Activated naive CD8-positive, alpha-beta T cell treated with anti-CD3 and anti-CD28 coated beads, Interleukin-2, amount 10 ng/mL, durations not matched to agents 7 days and 5 days (primary cell): ENCODE measurements around the gene CSH2. TPM values are rescaled to one million over a fixed set of nuclear protein-coding genes. Genes with fewer than 3 reads are reported as not detected.

Experiments used
- ATAC-seq: fragments of 150-1000 bp; cut with Tn5 transposase; one replicate; pipeline ENCODE4 v1.10.0; 2021; ENCODE audit warnings: low read depth, moderate library complexity
- POLR2A ChIA-PET: fragments of 350-600 bp; sonication (Branson Sonifier 250); formaldehyde crosslinking; loops from one replicate; lab custom pipeline; 2021; ENCODE audit warnings: antibody characterized with exemption; lab: Charles Lee
- DNase-seq: peaks from one replicate; pipeline ENCODE4 v3.0.0; 2021
- H3K27ac Mint-ChIP-seq: one replicate; pipeline ENCODE4 v1.8.0; 2022; ENCODE audit warnings: mild to moderate bottlenecking, mixed read lengths
- H3K27me3 Mint-ChIP-seq: one replicate; pipeline ENCODE4 v1.8.0; 2022; ENCODE audit warnings: mild to moderate bottlenecking, moderate library complexity, mixed read lengths
- H3K36me3 Mint-ChIP-seq: one replicate; pipeline ENCODE4 v1.8.0; 2021; ENCODE audit warnings: mild to moderate bottlenecking, mixed read lengths
- H3K4me1 Mint-ChIP-seq: one replicate; pipeline ENCODE4 v1.8.0; 2021; ENCODE audit warnings: mixed read lengths
- H3K4me3 Mint-ChIP-seq: one replicate; pipeline ENCODE4 v1.8.0; 2022; ENCODE audit warnings: mild to moderate bottlenecking, moderate library complexity, mixed read lengths
- H3K9me3 Mint-ChIP-seq: one replicate; pipeline ENCODE4 v1.8.0; 2021; ENCODE audit warnings: mixed read lengths
- total RNA-seq, 2 experiments: library from RNA; stranded (reverse); gene quantifications; one replicate each; pipeline ENCODE4 v1.2.3, GENCODE V29; 2021

The CSH2 gene
- total RNA-seq, 2 experiments from 2014 or later, result not detected

DNA sequence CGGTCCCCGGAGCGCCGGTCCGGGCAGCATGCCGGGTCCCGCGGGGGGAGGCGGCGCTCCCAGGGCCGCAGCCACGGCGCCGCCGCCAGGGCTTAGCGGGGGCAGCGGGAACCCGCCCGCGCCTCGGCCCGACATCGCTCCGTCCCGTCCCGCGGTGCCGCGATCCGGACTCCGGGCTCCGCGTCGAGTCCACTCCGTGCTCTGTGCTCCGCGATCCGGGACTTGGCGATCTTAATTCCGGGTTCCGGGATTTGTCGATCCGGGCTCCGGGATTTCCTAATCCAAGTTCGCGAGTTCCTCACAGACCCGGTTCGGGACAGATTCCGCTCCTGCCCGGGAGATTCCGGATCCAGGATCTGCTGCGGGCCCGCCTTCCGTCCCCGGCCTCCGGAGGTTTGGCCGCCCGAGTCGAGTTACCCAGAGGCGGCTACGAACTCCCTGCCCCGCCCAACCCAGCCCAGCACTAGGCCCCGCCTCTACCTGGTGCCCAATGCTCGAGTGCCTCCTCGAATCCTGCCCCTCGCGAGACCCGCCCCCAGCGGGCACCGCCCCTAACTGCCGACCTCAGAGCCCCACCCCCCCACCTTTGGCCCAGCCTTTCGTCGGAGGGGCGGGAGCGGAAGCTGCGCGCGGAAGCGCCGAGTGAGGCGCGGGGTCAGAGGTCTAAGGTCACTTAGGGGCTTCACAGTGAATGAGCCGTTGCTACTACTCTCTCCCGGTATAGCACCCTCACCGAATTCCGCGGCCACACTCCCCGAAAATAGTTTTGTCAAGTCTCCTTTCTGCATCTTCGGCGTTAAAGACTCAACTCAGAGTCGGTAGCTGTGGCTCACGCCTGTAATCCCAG lies 30.7 kb downstream of the CSH2 start, which contains the start of gene SMARCD2:
TSS of gene SMARCD2 (minus strand) at position 146 of the 847 bp plus-strand sequence. CDS start at position 135, 11 bp downstream.
- POLR2A ChIA-PET, result interaction anchor here (0.7 to 6.8 kb wide), 13 partner anchors 13 to 662 kb away, joined by 3 to 83 read pairs (median 4); partner anchors contain the start of genes CCDC47, DDX42, FTSJ3 and ICAM2
- Mint-ChIP-seq H3K4me3 (peak within 1 kb of the TSS; percentile 93), H3K4me1 (peaks cover 26% of the 10 kb centered on the region), H3K27me3 (peaks cover 2% of the 10 kb centered on the region), H3K9me3 (peaks cover 1% of the 10 kb centered on the region), H3K36me3 (no peaks in the 10 kb centered on the region), H3K27ac (peak within 1 kb of the TSS; percentile 95)
- peak; percentile 99 for DNase-seq
- peak; percentile 83 for ATAC-seq

DNA sequence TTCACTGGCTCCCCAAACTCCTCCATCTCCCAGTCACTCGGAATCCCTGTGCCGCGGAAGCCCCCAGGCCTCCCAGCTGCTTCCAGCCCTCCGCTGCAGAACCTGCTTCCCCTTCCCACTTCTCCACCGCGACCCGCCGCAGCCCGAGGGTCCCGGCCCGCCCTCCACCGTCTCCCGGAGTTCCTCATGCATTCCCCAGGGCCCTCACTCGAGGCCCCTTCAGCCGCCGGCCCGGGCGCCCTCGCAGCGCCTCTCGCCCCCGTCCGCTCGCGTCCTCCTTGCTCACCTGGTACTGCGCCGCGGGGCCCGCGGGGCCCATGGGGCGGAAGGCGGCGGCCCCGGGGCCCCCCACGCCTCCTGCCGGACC lies 31.3 kb downstream of the CSH2 start:
- Mint-ChIP-seq H3K36me3 (no peaks in the 10 kb centered on the region), H3K4me3 (peak overlapping the region; percentile 93), H3K4me1 (peaks cover 25% of the 10 kb centered on the region), H3K27ac (peak overlapping the region; percentile 95), H3K27me3 (peaks cover 2% of the 10 kb centered on the region), H3K9me3 (no peaks in the 10 kb centered on the region)
- ATAC-seq (peak; percentile 38), DNase-seq (no peak)
- POLR2A ChIA-PET, result interaction anchor here (1.0 to 6.8 kb wide), 8 partner anchors 13 to 230 kb away, joined by 3 to 83 read pairs (median 8); partner anchors contain the start of genes FTSJ3, LIMD2, MAP3K3 and PSMC5

DNA sequence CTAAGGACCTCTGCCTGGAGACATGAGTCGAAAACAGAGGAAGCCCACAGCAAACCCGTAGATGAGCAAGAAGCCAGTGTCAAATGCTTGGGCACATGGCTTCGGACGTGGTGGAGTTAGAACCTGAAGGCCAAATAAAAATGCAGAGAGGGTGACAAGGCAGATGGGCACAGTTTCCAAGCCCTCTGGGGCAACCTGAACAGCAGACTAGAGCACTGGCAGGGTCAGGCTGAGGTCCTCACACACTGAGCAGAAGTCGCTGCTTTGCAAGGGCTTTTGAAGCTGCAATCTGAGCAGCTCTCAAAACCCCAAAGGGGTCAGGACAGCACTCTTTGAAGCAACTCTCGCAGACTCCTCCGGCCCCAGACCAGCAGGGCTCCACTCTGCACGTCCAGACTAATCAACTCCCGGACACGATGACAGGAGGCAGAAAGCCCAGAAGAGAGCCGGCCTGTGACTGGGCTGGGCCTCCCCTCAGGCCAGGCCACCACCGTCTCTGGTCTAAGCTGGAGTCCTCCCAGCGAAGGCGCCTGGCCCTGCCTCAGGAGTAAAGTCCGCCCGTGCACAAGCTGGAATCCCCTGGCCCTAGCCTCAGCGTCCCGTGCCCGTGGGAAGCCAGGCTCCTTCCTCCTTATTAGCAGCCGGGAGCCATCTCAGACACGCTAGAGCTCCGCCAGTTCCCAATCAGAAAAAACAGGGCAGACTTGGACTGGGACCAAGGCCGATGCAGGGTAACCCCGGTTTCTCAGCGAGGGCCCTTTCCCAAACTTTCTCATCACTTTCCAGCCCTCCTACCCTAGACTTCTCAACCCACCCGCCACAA lies 31.9 kb downstream of the CSH2 start:
- POLR2A ChIA-PET, result interaction anchor here (0.7 to 6.8 kb wide), 11 partner anchors 12 to 229 kb away, joined by 3 to 83 read pairs (median 4); partner anchors contain the start of genes CCDC47, DDX42, FTSJ3 and LIMD2
- Mint-ChIP-seq H3K9me3 (no peaks in the 10 kb centered on the region), H3K27ac (peak overlapping the region; percentile 95), H3K4me1 (peaks cover 25% of the 10 kb centered on the region), H3K27me3 (peaks cover 2% of the 10 kb centered on the region), H3K4me3 (peak overlapping the region; percentile 93), H3K36me3 (no peaks in the 10 kb centered on the region)
- ATAC-seq (no peak), DNase-seq (peak; percentile 56)

DNA sequence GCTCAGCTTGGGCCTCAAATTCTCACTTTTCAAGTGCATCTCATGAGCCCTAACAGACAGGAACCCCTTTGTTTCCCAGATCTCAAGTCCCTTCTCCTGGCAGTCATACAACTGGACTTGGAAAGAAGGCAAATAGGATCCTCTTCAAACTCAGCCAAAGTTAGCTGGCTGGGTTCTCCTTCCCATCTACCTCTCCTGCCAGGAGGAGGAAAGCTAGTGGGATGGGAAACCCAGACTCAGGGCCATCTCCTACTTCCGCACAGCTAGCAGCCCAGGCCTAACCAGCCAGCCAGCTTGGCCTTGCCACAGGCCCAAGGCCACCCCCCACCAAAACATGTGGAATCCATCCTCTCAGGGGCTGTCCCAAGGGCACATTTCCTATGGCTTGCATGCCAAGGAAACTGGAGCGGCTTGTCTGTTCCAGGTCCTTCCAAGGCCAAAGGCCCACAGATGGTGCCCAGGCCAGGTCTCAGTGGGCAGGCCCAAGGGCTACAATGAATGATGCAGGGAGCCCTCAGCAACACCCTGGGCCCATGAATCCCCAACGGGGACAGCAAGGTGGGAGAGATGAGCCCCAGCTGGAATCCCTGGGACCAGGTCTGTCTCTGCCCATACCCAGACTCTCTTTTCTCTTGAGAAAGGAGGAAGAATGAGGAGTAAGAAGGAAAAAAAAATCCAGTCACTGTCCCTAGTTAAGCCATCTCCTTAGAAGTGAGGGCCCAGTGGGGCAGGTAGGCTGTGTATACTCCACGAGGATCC lies 32.7 kb downstream of the CSH2 start:
- Mint-ChIP-seq H3K27me3 (peaks cover 1% of the 10 kb centered on the region), H3K9me3 (no peaks in the 10 kb centered on the region), H3K4me3 (peak overlapping the region; percentile 93), H3K4me1 (peaks cover 25% of the 10 kb centered on the region), H3K27ac (peak overlapping the region; percentile 95), H3K36me3 (peaks cover 2% of the 10 kb centered on the region)
- no peak for DNase-seq
- POLR2A ChIA-PET, result interaction anchor here (0.7 to 6.8 kb wide), 7 partner anchors 11 to 229 kb away, joined by 3 to 83 read pairs (median 4); partner anchors contain the start of genes CCDC47, DDX42, FTSJ3 and PSMC5
- ATAC-seq, result no peak

DNA sequence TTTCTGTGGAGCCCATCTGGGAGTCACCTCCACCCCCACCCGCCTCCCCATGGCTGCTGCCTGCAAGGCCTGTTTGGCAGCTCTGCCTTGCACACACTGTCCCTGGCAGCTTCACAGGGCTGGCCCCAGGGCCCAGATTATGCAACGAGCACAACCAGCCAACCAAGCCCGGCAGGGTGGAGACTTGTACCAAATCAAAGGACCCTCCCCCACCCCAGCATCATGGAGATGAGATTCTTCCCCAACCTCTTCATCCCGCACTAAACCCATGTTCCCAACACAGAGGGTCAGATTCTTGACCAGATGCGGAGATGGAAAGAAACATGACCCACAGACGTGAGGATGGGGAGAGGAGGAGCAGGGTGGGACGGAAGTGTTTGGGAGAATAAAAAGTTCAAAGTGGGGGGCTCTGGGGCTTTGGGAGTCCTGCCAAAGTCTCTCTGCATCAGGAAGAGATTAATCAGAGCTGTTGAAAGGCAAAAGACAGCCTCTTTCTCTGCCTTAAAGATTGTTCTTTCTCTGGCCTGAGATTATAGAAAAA lies 34.8 kb downstream of the CSH2 start:
- ATAC-seq (no peak), DNase-seq (no peak)
- Mint-ChIP-seq H3K36me3 (peaks cover 13% of the 10 kb centered on the region), H3K4me1 (peaks cover 23% of the 10 kb centered on the region), H3K4me3 (peak overlapping the region; percentile 51), H3K9me3 (no peaks in the 10 kb centered on the region), H3K27ac (peak overlapping the region; percentile 50), H3K27me3 (no peaks in the 10 kb centered on the region)
- POLR2A ChIA-PET, result interaction anchor here (0.8 to 6.8 kb wide), 4 partner anchors 9 to 141 kb away, joined by 3 to 83 read pairs (median 4); partner anchors contain the start of genes FTSJ3 and PSMC5

DNA sequence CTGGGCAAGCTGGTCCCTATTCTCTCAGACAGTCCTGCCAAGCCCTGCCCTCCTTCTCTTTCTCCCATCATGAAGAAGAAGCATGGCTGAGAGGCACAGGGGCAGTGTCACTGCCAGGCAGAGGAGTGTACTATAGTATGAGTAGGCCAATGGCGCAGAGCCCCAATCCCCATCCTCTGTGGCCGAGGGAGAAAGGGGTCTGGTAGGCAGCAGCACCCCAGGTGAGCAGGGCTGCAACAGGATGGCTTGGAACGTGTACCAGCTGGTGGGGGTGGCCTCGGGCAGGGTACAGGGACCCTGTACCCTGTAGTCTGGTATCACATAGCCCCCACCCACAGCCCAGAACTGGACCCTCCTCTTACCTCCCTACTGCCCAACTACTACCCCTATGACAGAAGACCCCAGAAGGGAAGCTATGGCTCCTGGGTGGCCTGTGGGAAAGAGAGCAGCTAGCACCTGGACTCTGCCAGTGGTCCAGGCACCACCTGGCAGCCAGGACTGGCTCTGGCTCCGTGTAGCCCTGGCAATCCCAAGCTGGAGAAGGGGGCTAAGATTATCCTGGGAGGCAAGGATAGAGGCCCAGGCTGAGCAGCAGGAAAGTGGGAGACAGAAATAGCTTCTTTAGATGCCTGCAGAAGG lies 35.4 kb downstream of the CSH2 start:
- H3K27me3 Mint-ChIP-seq, result no peaks in the 10 kb centered on the region
- peaks cover 22% of the 10 kb centered on the region for H3K4me1 Mint-ChIP-seq
- no peak for ATAC-seq
- H3K27ac Mint-ChIP-seq, result peak overlapping the region; percentile 67
- H3K36me3 Mint-ChIP-seq, result peaks cover 13% of the 10 kb centered on the region
- no peak overlapping the region for H3K4me3 Mint-ChIP-seq
- no peak for DNase-seq
- POLR2A ChIA-PET, result interaction anchor here (0.8 to 6.8 kb wide), 4 partner anchors 8 to 141 kb away, joined by 3 to 83 read pairs (median 4); partner anchors contain the start of genes FTSJ3 and PSMC5
- no peaks in the 10 kb centered on the region for H3K9me3 Mint-ChIP-seq

DNA sequence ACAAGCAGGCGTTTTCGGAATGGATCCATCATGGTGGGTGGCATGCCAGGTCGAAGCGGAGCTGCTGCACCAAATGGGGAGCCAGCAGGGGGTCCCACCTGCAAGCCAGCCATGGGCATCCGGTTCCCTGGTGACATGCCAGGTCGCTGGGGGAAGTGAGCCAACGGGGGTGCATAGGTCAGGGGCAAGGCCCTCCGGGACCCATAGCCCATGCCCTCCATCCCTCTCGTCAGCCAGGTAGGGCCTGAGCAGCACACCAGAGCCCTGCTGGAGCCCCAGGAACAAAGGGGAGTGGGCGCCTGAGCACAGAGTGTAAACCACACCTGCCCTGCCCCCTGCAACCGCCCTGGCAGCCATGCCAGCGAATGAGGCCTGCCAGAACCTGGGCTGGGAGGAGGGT lies 36.0 kb downstream of the CSH2 start:
- no peak overlapping the region for H3K27ac Mint-ChIP-seq
- H3K27me3 Mint-ChIP-seq, result no peaks in the 10 kb centered on the region
- H3K36me3 Mint-ChIP-seq, result peaks cover 15% of the 10 kb centered on the region
- no peak for ATAC-seq
- no peak overlapping the region for H3K4me3 Mint-ChIP-seq
- H3K9me3 Mint-ChIP-seq, result no peaks in the 10 kb centered on the region
- POLR2A ChIA-PET, result interaction anchor here (1.6 to 6.8 kb wide), 2 partner anchors 8 to 11 kb away, joined by 3 to 83 read pairs; partner anchors contain the start of genes FTSJ3 and PSMC5
- peaks cover 22% of the 10 kb centered on the region for H3K4me1 Mint-ChIP-seq
- DNase-seq, result no peak

DNA sequence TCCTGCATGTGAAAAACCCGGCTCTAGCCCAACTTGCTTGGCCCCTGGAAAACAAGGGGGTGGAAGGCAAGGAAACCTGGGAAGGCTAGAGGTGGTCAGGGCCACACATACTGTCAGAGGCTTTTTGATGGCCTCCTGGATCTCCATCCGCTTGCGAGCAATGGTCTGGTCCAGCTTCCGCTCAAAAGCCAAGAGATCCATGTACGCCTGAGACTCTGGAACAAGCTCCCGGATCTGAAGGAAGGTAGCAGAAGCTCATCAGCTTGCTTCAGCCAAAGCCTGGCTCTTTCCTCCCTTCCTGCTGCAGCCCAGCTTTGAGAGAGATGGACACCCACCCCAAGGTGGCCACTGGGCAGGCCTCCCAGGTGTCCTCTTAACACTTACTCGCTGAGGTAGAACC lies 36.7 kb downstream of the CSH2 start:
- Mint-ChIP-seq H3K4me3 (no peak overlapping the region), H3K27ac (no peak overlapping the region), H3K36me3 (peaks cover 18% of the 10 kb centered on the region), H3K27me3 (no peaks in the 10 kb centered on the region), H3K9me3 (no peaks in the 10 kb centered on the region), H3K4me1 (peaks cover 24% of the 10 kb centered on the region)
- POLR2A ChIA-PET, result interaction anchor here (1.6 kb wide), 1 partner anchor 12 kb away, joined by 3 read pairs; no protein-coding TSS in a partner anchor
- ATAC-seq, result no peak
- DNase-seq, result no peak

DNA sequence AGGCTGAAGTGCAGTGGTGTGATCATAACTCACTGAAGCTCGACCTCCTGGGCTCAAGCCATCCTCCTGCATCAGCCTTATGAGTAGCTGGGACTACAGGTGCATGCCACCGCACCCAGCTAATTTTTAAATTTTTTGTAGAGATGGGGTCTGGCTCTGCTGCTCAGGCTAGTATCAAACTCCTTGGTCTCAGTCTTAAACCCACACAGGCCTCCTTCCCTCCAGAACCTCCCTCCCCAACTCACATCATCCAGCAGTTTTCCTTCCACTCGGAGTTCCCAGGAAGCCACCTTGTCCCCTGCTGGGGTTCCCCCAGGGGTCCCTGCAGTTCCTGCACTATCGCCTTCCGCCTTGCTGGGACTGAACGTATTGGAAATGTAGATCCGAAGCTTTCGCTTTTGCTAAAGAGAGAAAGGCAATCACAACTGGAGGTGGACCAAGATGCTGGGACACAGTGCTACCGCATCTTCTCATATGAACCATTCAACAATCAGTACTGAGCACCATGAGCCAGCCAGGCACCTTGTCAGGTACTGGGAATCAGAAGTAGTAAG lies 38.2 kb downstream of the CSH2 start:
- DNase-seq (no peak), ATAC-seq (no peak)
- H3K9me3 Mint-ChIP-seq, result no peaks in the 10 kb centered on the region
- H3K27ac Mint-ChIP-seq, result peak overlapping the region; percentile 67
- POLR2A ChIA-PET, result interaction anchor here (1.2 to 5.2 kb wide), 4 partner anchors 9 to 138 kb away, joined by 3 to 24 read pairs (median 3); partner anchors contain the start of genes CCDC47 and DDX42
- H3K4me1 Mint-ChIP-seq, result peaks cover 28% of the 10 kb centered on the region
- no peaks in the 10 kb centered on the region for H3K27me3 Mint-ChIP-seq
- H3K4me3 Mint-ChIP-seq, result no peak overlapping the region
- H3K36me3 Mint-ChIP-seq, result peaks cover 31% of the 10 kb centered on the region

DNA sequence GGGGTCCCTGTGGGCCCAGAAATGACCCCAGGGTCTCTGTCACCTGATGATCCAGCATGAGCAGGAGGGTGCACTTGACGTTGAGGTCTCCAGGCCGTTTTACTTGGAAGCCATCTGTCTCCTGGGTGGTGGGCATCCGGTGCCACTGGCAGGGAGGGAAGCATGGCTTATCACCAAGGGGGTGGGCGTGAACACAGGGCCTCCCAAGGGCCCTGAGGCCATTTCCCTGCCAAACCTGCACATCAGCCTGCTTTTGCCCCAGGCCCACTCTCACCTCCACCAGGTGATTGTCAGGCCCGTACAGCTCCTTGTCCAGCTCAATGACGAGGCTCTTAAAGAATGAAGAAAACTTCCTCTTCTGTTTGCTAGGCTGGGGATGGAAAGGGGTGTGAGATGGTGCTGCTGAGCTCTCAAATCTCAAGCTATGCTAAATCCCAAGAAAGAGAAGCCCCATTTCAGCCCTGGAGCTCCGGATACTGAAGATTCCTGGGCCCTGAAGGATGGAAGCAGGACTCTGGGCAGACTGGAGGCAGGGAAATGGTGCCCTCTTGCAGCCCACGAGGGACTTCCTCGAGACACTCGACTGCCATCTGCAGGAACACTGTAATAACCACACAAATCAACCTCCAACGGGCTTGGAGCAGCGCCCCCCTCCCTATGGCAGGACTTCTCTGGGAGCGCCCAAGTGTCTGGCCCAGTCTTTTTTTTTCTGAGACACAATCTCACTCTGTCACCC lies 38.9 kb downstream of the CSH2 start:
- Mint-ChIP-seq H3K4me3 (no peak overlapping the region), H3K27me3 (no peaks in the 10 kb centered on the region), H3K4me1 (peaks cover 34% of the 10 kb centered on the region), H3K9me3 (no peaks in the 10 kb centered on the region), H3K36me3 (peaks cover 37% of the 10 kb centered on the region), H3K27ac (peak overlapping the region; percentile 67)
- ATAC-seq (peak; percentile 77), DNase-seq (no peak)
- POLR2A ChIA-PET, result interaction anchor here (1.2 to 5.2 kb wide), 4 partner anchors 9 to 138 kb away, joined by 3 to 24 read pairs (median 3); partner anchors contain the start of genes CCDC47 and DDX42
